DOHH2 (cell line): ENCODE measurements around the gene TASL.

ENCODE experiments used
- H3F3A ChIP-seq: fragments of 200-600 bp; sonication (generic), shearing (Covaris generic); 2 replicates; pipeline ENCODE4 v1.6.0; 2016; ENCODE audit warnings: antibody characterized with exemption, mild to moderate bottlenecking; ENCODE audit not compliant: control insufficient read depth, insufficient read depth
- H3K27ac ChIP-seq: fragments of 200-600 bp; sonication (generic); 2 replicates; pipeline ENCODE4 v1.5.1; 2014; ENCODE audit warnings: low read depth, mild to moderate bottlenecking, low read length, moderate library complexity
- H3K27me3 ChIP-seq: fragments of 200-600 bp; sonication (generic); 2 replicates; pipeline ENCODE4 v1.6.1; 2014; ENCODE audit warnings: mild to moderate bottlenecking, low read length, mixed read lengths; ENCODE audit not compliant: control insufficient read depth
- H3K36me3 ChIP-seq: fragments of 200-600 bp; sonication (generic); 2 replicates; pipeline ENCODE4 v1.6.1; 2014; ENCODE audit warnings: mild to moderate bottlenecking, low read length, moderate library complexity, mixed read lengths; ENCODE audit not compliant: control insufficient read depth
- H3K4me1 ChIP-seq: fragments of 200-600 bp; sonication (generic); 2 replicates; pipeline ENCODE4 v1.6.1; 2014; ENCODE audit warnings: mild to moderate bottlenecking, low read length, mixed read lengths; ENCODE audit not compliant: control insufficient read depth
- H3K4me2 ChIP-seq: fragments of 200-600 bp; sonication (generic); 2 replicates; pipeline ENCODE4 v1.6.0; 2014; ENCODE audit warnings: mild to moderate bottlenecking, low read length, moderate library complexity
- H3K4me3 ChIP-seq: fragments of 200-600 bp; sonication (generic); 2 replicates; pipeline ENCODE4 v1.5.1; 2014; ENCODE audit warnings: mild to moderate bottlenecking, low read length, mixed read lengths
- H3K79me2 ChIP-seq: fragments of 200-600 bp; sonication (generic); 2 replicates; pipeline ENCODE4 v1.6.1; 2014; ENCODE audit warnings: mild to moderate bottlenecking, low read length, mixed read lengths; ENCODE audit not compliant: control insufficient read depth
- H3K9me2 ChIP-seq: fragments of 200-600 bp; sonication (generic); replicated peaks from 2 replicates; pipeline ENCODE4 v1.6.1; 2014; ENCODE audit warnings: mild to moderate bottlenecking, low read length, mixed read lengths; ENCODE audit not compliant: control insufficient read depth
- H3K9me3 ChIP-seq: fragments of 200-600 bp; sonication (generic); 2 replicates; pipeline ENCODE4 v1.6.1; 2014; ENCODE audit warnings: antibody characterized with exemption, low read length, mixed read lengths; ENCODE audit not compliant: control insufficient read depth, insufficient read depth
- H4K20me1 ChIP-seq: fragments of 200-600 bp; sonication (generic); 2 replicates; pipeline ENCODE4 v1.6.0; 2014; ENCODE audit warnings: low read depth, mild to moderate bottlenecking, antibody characterized with exemption, low read length, moderate library complexity; ENCODE audit not compliant: control insufficient read depth, insufficient read depth
- CTCF ChIP-seq: fragments of 200-600 bp; sonication (generic); IDR thresholded peaks from one replicate; pipeline ENCODE4 v1.5.1; 2014; ENCODE audit warnings: antibody characterized with exemption, mild to moderate bottlenecking, low read depth, low read length; ENCODE audit not compliant: poor library complexity, severe bottlenecking
- EZH2phosphoT487 ChIP-seq: fragments of 200-600 bp; sonication (generic); IDR thresholded peaks from 2 replicates; pipeline ENCODE4 v1.6.1; 2017; ENCODE audit warnings: borderline replicate concordance, mild to moderate bottlenecking, antibody characterized with exemption, low read length, moderate library complexity, mixed read lengths

Gene TASL

GRCh38 chrX:30615229-30615628, 37.7 kb upstream of the TASL start:
- no peak for TF ChIP-seq EZH2phosphoT487
- TF ChIP-seq CTCF, result no peak

GRCh38 chrX:30613721-30614120, 36.2 kb upstream of the TASL start:
- Histone ChIP-seq H3K27ac (no peak overlapping the region), H3K4me2 (no peak overlapping the region), H3K9me2 (no peaks in the 10 kb centered on the region), H3K36me3 (no peaks in the 10 kb centered on the region), H3K4me3 (no peak overlapping the region), H3K27me3 (no peaks in the 10 kb centered on the region), H4K20me1 (no peaks in the 10 kb centered on the region), H3K4me1 (peaks cover 10% of the 10 kb centered on the region), H3K9me3 (no peaks in the 10 kb centered on the region), H3F3A (no peaks in the 10 kb centered on the region), H3K79me2 (no peaks in the 10 kb centered on the region)
- no peak for TF ChIP-seq EZH2phosphoT487
- no peak for TF ChIP-seq CTCF

More at GRCh38 chrX:30615229-30615628, 37.7 kb upstream of the TASL start:
- Histone ChIP-seq H3K9me3 (no peaks in the 10 kb centered on the region), H3K36me3 (no peaks in the 10 kb centered on the region), H3K4me1 (peaks cover 5% of the 10 kb centered on the region), H3K27me3 (no peaks in the 10 kb centered on the region), H3K9me2 (no peaks in the 10 kb centered on the region), H3K27ac (no peak overlapping the region), H3F3A (no peaks in the 10 kb centered on the region), H3K4me3 (no peak overlapping the region), H4K20me1 (no peaks in the 10 kb centered on the region), H3K4me2 (no peak overlapping the region), H3K79me2 (no peaks in the 10 kb centered on the region)

- Histone ChIP-seq H3K79me2 (no peaks in the 10 kb centered on the region), H3K27ac (no peak overlapping the region), H3K9me2 (no peaks in the 10 kb centered on the region), H3K27me3 (no peaks in the 10 kb centered on the region), H3K9me3 (no peaks in the 10 kb centered on the region), H3K4me3 (no peak overlapping the region), H3K36me3 (no peaks in the 10 kb centered on the region), H3K4me2 (no peak overlapping the region), H4K20me1 (no peaks in the 10 kb centered on the region), H3K4me1 (0 out of 2 replicates have a peak, but pooled peaks cover 5% of the 10 kb centered on the region), H3F3A (no peaks in the 10 kb centered on the region)
- no peak for TF ChIP-seq CTCF
- TF ChIP-seq EZH2phosphoT487, result no peak
These were observed 34.7 kb upstream of the TASL start for GRCh38 chrX:30612250-30612655.
